Colonic mucosa (tissue), 4 donors: ENCODE results near the gene SETBP1. TPM values are rescaled to one million over a fixed set of nuclear protein-coding genes. Genes with fewer than 3 reads are reported as not detected.

Experiments used
- DNase-seq: peaks from one replicate; pipeline ENCODE4 v3.0.0-alpha.2; 2020
- H3K27ac ChIP-seq: fragments of 200-600 bp; one replicate; pipeline ENCODE4 v1.8.0; 2021
- H3K27me3 ChIP-seq: fragments of 200-600 bp; one replicate; pipeline ENCODE4 v1.8.0; 2021
- H3K36me3 ChIP-seq: fragments of 200-600 bp; one replicate; pipeline ENCODE4 v1.8.0; 2021
- H3K4me1 ChIP-seq: fragments of 200-600 bp; one replicate; pipeline ENCODE4 v1.8.0; 2021; ENCODE audit warnings: mild to moderate bottlenecking
- H3K4me3 ChIP-seq: fragments of 200-600 bp; one replicate; pipeline ENCODE4 v1.8.0; 2021
- H3K9ac ChIP-seq, 2 donors: one replicate each; pipeline ENCODE4 v1.7.0; 2013; ENCODE audit warnings: control low read depth in 2 of 2, low read depth in 2 of 2, low read length in 2 of 2
- H3K9me3 ChIP-seq: fragments of 200-600 bp; one replicate; pipeline ENCODE4 v1.8.0; 2021
- intact Hi-C: fragments of 100-400 bp; cut with DNase I; formaldehyde crosslinking; loops from one replicate; pipeline ENCODE4 v1.14.1; 2022
- total RNA-seq, 2 donors: library from RNA; stranded (reverse); fragmentation: NEBNext Ultra II Directional in 1 of 2; extraction: Animal tissue kit (Norgen Biotek cat#: 25700) in 1 of 2; gene quantifications; one replicate each; pipeline ENCODE4 v1.2.1, GENCODE V29; 2021
- TF ChIP-seq, protein P1 (sequence below): fragments of 200-600 bp; IDR thresholded peaks from one replicate; pipeline ENCODE4 v1.8.0; 2022; ENCODE audit warnings: antibody characterized with exemption, mild to moderate bottlenecking
- donor health status: healthy.
- donor health status: DM: no; HTN: no; CAD: no.
- donor health status: DM: no; HTN: no; CAD: no.

The SETBP1 gene
- total RNA-seq, 2 donors from 2014 or later = 9.6 to 11.8 TPM

DNA sequence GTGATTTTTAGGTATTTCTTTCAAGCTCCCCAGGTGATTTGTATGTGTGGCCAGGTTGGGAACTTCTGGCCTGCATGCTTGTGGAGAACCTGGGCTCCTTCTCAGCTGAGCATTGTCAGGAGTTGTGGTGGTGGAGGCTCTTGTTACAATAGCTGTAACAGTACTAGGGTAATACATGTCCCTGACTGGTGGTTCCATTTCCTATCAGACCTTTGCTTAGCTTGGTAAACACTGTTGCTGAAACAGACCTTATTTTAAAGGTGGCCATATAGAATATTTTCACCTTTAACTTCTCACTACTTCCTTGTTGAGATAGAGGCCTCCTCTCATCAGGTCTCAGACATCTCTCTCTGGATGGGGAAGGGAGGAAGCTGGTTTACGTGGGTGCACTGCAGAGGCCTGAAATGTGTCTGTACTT lies 79.2 kb downstream of the SETBP1 start:
- TF ChIP-seq, protein P1, sequence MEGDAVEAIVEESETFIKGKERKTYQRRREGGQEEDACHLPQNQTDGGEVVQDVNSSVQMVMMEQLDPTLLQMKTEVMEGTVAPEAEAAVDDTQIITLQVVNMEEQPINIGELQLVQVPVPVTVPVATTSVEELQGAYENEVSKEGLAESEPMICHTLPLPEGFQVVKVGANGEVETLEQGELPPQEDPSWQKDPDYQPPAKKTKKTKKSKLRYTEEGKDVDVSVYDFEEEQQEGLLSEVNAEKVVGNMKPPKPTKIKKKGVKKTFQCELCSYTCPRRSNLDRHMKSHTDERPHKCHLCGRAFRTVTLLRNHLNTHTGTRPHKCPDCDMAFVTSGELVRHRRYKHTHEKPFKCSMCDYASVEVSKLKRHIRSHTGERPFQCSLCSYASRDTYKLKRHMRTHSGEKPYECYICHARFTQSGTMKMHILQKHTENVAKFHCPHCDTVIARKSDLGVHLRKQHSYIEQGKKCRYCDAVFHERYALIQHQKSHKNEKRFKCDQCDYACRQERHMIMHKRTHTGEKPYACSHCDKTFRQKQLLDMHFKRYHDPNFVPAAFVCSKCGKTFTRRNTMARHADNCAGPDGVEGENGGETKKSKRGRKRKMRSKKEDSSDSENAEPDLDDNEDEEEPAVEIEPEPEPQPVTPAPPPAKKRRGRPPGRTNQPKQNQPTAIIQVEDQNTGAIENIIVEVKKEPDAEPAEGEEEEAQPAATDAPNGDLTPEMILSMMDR = no peak
- no peak overlapping the region for H3K9ac ChIP-seq
- no peaks in the 10 kb centered on the region for H3K4me1 ChIP-seq
- no peaks in the 10 kb centered on the region for H3K36me3 ChIP-seq
- no peak overlapping the region for H3K27ac ChIP-seq
- no peak for DNase-seq
- H3K4me3 ChIP-seq = no peak overlapping the region
- no peaks in the 10 kb centered on the region for H3K9me3 ChIP-seq
- intact Hi-C loops = no loop called here
- no peaks in the 10 kb centered on the region for H3K27me3 ChIP-seq

DNA sequence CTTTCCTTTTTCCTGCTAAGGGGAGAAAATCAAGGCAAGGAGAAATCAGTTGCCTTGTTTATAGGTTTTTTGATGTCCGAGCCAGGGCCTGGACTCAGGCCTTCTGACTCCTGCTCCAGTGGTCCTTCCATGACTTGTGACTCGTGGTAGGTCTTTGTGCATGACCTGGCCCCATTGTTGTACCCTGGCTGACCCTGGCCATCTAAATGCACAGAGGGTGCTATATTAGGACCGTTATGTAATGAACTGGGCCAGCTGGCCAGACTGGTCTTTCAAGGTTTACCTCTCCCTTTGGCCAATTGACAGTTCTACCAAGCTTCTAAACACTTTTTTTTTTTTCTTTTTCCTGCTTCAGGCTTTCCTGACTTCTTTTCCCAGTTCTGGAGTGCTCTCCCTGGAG lies 81.1 kb downstream of the SETBP1 start:
- H3K4me3 ChIP-seq = no peak overlapping the region
- H3K27ac ChIP-seq = no peak overlapping the region
- no peaks in the 10 kb centered on the region for H3K4me1 ChIP-seq
- TF ChIP-seq, protein P1 = no peak
- intact Hi-C loops = no loop called here
- H3K9ac ChIP-seq = no peak overlapping the region
- no peaks in the 10 kb centered on the region for H3K36me3 ChIP-seq
- H3K27me3 ChIP-seq = no peaks in the 10 kb centered on the region
- no peak for DNase-seq
- H3K9me3 ChIP-seq = no peaks in the 10 kb centered on the region

DNA sequence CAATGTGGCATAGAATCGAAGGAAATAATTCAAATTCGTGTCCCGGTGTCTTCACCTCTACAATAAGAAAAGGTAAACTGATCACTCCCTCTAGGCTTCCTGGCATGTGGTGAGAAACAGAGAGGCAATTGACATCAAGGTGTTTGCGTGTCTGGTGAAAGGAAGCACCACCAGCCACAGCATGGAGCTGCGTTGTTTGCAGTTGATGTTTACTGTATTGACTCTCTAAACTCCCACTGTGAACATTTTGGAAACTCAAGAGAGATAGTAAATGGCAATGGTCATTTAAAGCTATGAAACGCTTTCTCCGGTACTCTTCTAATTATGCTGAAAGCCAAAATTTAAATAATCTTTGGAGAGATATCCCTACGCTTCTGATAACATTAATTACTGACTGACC lies 82.6 kb downstream of the SETBP1 start:
- TF ChIP-seq, protein P1 = no peak
- Histone ChIP-seq H3K27ac (no peak overlapping the region), H3K4me3 (no peak overlapping the region), H3K9ac (no peak overlapping the region), H3K27me3 (no peaks in the 10 kb centered on the region), H3K36me3 (no peaks in the 10 kb centered on the region), H3K4me1 (no peaks in the 10 kb centered on the region), H3K9me3 (no peaks in the 10 kb centered on the region)
- no peak for DNase-seq
- intact Hi-C loops = no loop called here

DNA sequence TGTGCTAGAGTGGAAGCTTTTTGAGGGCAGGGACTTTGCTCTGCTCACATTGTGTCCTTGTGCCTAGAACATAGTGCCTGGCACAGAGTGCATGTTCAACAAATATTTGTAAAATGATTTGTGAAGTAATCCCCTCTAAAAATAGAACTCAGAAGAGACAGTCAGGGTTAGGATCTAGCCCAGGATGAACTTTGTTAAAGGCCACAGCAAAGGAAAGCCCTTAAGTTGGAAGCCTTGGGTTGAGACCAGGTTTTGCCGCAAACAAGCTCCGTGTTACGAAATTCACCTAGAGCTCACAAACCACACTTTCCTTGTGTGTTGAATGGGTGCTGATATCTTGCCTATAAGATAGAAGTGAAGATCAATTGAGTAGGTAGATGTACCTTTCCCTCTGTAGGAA lies 84.2 kb downstream of the SETBP1 start:
- DNase-seq = no peak
- Histone ChIP-seq H3K36me3 (no peaks in the 10 kb centered on the region), H3K9me3 (no peaks in the 10 kb centered on the region), H3K27ac (no peak overlapping the region), H3K9ac (no peak overlapping the region), H3K4me3 (no peak overlapping the region), H3K4me1 (no peaks in the 10 kb centered on the region), H3K27me3 (no peaks in the 10 kb centered on the region)
- intact Hi-C loops = no loop called here
- TF ChIP-seq, protein P1 = no peak

DNA sequence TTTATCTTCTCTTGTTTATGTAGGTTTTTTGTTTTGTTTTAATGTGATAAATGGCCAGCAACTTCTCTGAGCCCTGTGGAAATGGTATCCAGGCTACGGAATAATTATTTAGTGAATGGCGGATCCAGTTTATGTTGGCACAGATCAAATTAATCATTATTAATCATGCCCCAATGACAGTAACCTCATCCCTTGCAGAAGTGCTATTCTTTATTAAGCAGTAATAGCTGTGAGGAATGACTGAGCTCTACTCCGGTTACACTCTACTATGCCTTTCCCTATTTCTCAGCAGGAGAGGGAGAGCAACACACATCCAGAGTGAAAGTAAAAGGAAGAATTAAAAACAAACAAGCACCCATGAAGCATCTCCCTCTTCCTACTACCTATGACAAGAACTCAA lies 84.8 kb downstream of the SETBP1 start:
- no peak overlapping the region for H3K9ac ChIP-seq
- TF ChIP-seq, protein P1 = no peak
- H3K36me3 ChIP-seq = no peaks in the 10 kb centered on the region
- no peak overlapping the region for H3K4me3 ChIP-seq
- no peaks in the 10 kb centered on the region for H3K27me3 ChIP-seq
- intact Hi-C loops = no loop called here
- H3K9me3 ChIP-seq = no peaks in the 10 kb centered on the region
- DNase-seq = no peak
- H3K4me1 ChIP-seq = no peaks in the 10 kb centered on the region
- H3K27ac ChIP-seq = no peak overlapping the region

DNA sequence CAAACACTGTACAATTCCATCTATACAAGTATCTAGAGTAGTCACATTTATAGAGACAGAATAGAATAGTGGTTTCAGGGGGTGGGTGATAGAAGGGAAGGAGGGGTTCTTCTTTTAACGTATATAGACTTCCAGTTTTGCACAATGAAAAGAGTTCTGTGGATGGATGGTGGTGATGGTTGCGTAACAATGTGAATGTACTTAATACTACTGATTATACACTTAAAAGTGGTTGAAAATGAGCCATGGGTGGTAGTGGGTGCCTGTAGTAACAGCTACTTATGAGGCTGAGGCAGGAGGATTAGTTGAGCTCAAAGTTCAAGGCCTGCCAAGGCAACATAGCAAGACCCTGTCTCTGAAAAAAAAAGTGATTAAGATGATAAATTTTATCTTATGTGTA lies 85.8 kb downstream of the SETBP1 start:
- DNase-seq = no peak
- Histone ChIP-seq H3K36me3 (no peaks in the 10 kb centered on the region), H3K9me3 (no peaks in the 10 kb centered on the region), H3K4me1 (no peaks in the 10 kb centered on the region), H3K9ac (no peak overlapping the region), H3K27me3 (no peaks in the 10 kb centered on the region), H3K27ac (no peak overlapping the region), H3K4me3 (no peak overlapping the region)
- TF ChIP-seq, protein P1 = no peak
- intact Hi-C loops = no loop called here
